ENCODE data around the gene GMCL2. TPM values are rescaled to one million over a fixed set of nuclear protein-coding genes. Genes with fewer than 3 reads are reported as not detected.

GMCL2 gene
- polyA plus RNA-seq, 1 of the 3 experiments (the other 2 are of a cell fraction): not detected

DNA sequence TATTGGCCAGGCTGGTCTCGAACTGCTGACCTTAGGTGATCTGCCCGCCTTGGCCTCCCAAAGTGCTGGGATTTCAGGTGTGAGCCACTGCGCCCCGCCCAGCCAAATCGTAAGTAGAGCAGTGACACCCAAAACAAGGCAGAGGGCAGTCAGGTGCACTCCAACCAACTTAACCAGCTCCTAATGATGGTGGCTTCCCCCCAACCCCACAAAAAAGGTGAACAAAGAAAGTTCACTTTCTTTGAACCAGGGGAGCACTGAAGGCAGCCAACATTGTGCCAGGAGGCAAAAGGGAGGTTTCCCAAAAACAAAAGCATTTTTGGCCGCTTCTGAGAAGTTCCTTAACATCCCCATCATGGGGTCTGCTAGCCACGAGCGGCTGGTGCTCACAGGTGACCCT, 9.6 kb downstream of the GMCL2 start:
- H3K4me3 ChIP-seq (ENCODE audit: low read depth in 2 of 2, low read length in 1 of 2): no peak overlapping the region
- H3K79me2 ChIP-seq (ENCODE audit: insufficient read depth): no peaks in the 10 kb centered on the region
- no peak for DNase-seq
- POLR2A ChIA-PET: no interaction called here
- CTCF ChIA-PET: no interaction called here
- H2AFZ ChIP-seq (ENCODE audit: low read depth): no peak overlapping the region
- H3K4me1 ChIP-seq (ENCODE audit: control insufficient read depth in 1 of 2, insufficient read depth in 2 of 2, low read depth in 1 of 2, low read length in 1 of 2): no peaks in the 10 kb centered on the region
- no peaks in the 10 kb centered on the region for H3K9me3 ChIP-seq
- H3K27me3 ChIP-seq (ENCODE audit: insufficient read depth): no peaks in the 10 kb centered on the region
- no peak overlapping the region for H3K9ac ChIP-seq
- H4K20me1 ChIP-seq (ENCODE audit: insufficient read depth): no peaks in the 10 kb centered on the region
- no peaks in the 10 kb centered on the region for H3K9me2 ChIP-seq
- no peaks in the 10 kb centered on the region for H3K36me3 ChIP-seq (replicated peaks in 1 of 2; ENCODE audit: control insufficient read depth in 1 of 2, insufficient read depth in 2 of 2, low read length in 1 of 2)
- H3K4me2 ChIP-seq: no peak overlapping the region
- no peak overlapping the region for H3K27ac ChIP-seq (ENCODE audit: low read depth in 2 of 2, low read length in 1 of 2)
- no peaks in the 10 kb centered on the region for H3F3A ChIP-seq (replicated peaks; ENCODE audit: insufficient read depth)
- TF ChIP-seq FOXJ3 (CRISPR knock-in tag; IDR thresholded peaks at IDR 0.05) (no peak), RFX5 (IDR thresholded peaks at IDR 0.05; ENCODE audit: low read length) (no peak), RCOR1 (IDR thresholded peaks at IDR 0.05; ENCODE audit: low read length) (no peak), TAF1 (IDR thresholded peaks at IDR 0.05; ENCODE audit: borderline replicate concordance, low read depth, low read length) (no peak), MEF2A (IDR thresholded peaks at IDR 0.05; ENCODE audit: borderline replicate concordance, low read depth) (no peak), ELF1 (IDR thresholded peaks at IDR 0.05) (no peak), CHD2 (IDR thresholded peaks at IDR 0.05; ENCODE audit: low read length, partially characterized antibody) (no peak), GATA2 (CRISPR knock-in tag; IDR thresholded peaks at IDR 0.05) (no peak), GABPA (IDR thresholded peaks at IDR 0.05; ENCODE audit: low read depth) (no peak), YY1 (IDR thresholded peaks at IDR 0.05; ENCODE audit: low read depth) (no peak), TEAD4 (IDR thresholded peaks at IDR 0.05; ENCODE audit: borderline replicate concordance, insufficient read depth) (no peak), EZH2phosphoT487 (IDR thresholded peaks at IDR 0.05; ENCODE audit: borderline replicate concordance, low read depth) (no peak), RAD21 (IDR thresholded peaks at IDR 0.05; ENCODE audit: low read length) (no peak), NRF1 (IDR thresholded peaks at IDR 0.05; ENCODE audit: low read depth, low read length) (no peak), MXI1 (IDR thresholded peaks at IDR 0.05; ENCODE audit: low read depth, low read length) (no peak)
- TF ChIP-seq, protein P1, sequence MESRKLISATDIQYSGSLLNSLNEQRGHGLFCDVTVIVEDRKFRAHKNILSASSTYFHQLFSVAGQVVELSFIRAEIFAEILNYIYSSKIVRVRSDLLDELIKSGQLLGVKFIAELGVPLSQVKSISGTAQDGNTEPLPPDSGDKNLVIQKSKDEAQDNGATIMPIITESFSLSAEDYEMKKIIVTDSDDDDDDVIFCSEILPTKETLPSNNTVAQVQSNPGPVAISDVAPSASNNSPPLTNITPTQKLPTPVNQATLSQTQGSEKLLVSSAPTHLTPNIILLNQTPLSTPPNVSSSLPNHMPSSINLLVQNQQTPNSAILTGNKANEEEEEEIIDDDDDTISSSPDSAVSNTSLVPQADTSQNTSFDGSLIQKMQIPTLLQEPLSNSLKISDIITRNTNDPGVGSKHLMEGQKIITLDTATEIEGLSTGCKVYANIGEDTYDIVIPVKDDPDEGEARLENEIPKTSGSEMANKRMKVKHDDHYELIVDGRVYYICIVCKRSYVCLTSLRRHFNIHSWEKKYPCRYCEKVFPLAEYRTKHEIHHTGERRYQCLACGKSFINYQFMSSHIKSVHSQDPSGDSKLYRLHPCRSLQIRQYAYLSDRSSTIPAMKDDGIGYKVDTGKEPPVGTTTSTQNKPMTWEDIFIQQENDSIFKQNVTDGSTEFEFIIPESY (IDR thresholded peaks at IDR 0.05; ENCODE audit: borderline replicate concordance, low read depth): no peak
- TF ChIP-seq, protein P2, sequence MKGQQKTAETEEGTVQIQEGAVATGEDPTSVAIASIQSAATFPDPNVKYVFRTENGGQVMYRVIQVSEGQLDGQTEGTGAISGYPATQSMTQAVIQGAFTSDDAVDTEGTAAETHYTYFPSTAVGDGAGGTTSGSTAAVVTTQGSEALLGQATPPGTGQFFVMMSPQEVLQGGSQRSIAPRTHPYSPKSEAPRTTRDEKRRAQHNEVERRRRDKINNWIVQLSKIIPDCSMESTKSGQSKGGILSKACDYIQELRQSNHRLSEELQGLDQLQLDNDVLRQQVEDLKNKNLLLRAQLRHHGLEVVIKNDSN (IDR thresholded peaks at IDR 0.05; ENCODE audit: borderline replicate concordance, low read depth): no peak
- TF ChIP-seq, protein P3, sequence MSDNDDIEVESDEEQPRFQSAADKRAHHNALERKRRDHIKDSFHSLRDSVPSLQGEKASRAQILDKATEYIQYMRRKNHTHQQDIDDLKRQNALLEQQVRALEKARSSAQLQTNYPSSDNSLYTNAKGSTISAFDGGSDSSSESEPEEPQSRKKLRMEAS (IDR thresholded peaks at IDR 0.05; ENCODE audit: low read depth): no peak
- TF ChIP-seq, protein P4, sequence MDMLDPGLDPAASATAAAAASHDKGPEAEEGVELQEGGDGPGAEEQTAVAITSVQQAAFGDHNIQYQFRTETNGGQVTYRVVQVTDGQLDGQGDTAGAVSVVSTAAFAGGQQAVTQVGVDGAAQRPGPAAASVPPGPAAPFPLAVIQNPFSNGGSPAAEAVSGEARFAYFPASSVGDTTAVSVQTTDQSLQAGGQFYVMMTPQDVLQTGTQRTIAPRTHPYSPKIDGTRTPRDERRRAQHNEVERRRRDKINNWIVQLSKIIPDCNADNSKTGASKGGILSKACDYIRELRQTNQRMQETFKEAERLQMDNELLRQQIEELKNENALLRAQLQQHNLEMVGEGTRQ (IDR thresholded peaks at IDR 0.05; ENCODE audit: borderline replicate concordance, low read depth, low read length): no peak
- 86% methylated on average over 4 of the region's 8 CpGs for WGBS (ENCODE audit: low lambda C conversion rate)
